GM23338 (cell line): ENCODE results near the gene OR10T2. TPM values are rescaled to one million over a fixed set of nuclear protein-coding genes. Genes with fewer than 3 reads are reported as not detected.

Experiments
- ATAC-seq: fragments of 200-7000 bp; cut with Tn5 transposase; 3 replicates; pipeline ENCODE4 v1.9.1; 2020
- DNase-seq: peaks from one replicate; pipeline ENCODE4 v3.0.0-alpha.2; 2015; ENCODE audit warnings: low spot score
- H2AFZ ChIP-seq: fragments of 200-600 bp; sonication (generic); 2 replicates; pipeline ENCODE4 v1.8.0; 2016; ENCODE audit warnings: antibody characterized with exemption, mild to moderate bottlenecking, moderate library complexity
- H3F3A ChIP-seq: fragments of 200-600 bp; sonication (generic); replicated peaks from 2 replicates; pipeline ENCODE4 v1.8.0; 2017; ENCODE audit warnings: antibody characterized with exemption, mixed run types, low read depth
- H3K27ac ChIP-seq: fragments of 200-600 bp; sonication (generic); 2 replicates; pipeline ENCODE4 v1.6.1; 2016; ENCODE audit warnings: low read depth
- H3K27me3 ChIP-seq: fragments of 200-600 bp; sonication (generic); 2 replicates; pipeline ENCODE4 v1.8.0; 2016; ENCODE audit warnings: mild to moderate bottlenecking, mixed run types, moderate library complexity; ENCODE audit not compliant: insufficient read depth
- H3K36me3 ChIP-seq: fragments of 200-600 bp; sonication (generic); 2 replicates; pipeline ENCODE4 v1.8.0; 2016; ENCODE audit warnings: mild to moderate bottlenecking; ENCODE audit not compliant: insufficient read depth
- H3K4me1 ChIP-seq: fragments of 200-600 bp; sonication (generic); 2 replicates; pipeline ENCODE4 v1.8.0; 2016; ENCODE audit warnings: mild to moderate bottlenecking, moderate library complexity; ENCODE audit not compliant: insufficient read depth
- H3K4me2 ChIP-seq: fragments of 200-600 bp; sonication (generic); 2 replicates; pipeline ENCODE4 v1.7.1; 2017; ENCODE audit warnings: mixed run types
- H3K4me3 ChIP-seq: fragments of 200-600 bp; sonication (generic); 2 replicates; pipeline ENCODE4 v1.6.1; 2016; ENCODE audit warnings: mixed run types
- H3K79me2 ChIP-seq: fragments of 200-600 bp; sonication (generic); replicated peaks from 2 replicates; pipeline ENCODE4 v1.8.0; 2017; ENCODE audit warnings: mild to moderate bottlenecking; ENCODE audit not compliant: insufficient read depth
- H3K9me2 ChIP-seq: fragments of 200-600 bp; sonication (generic); 2 replicates; pipeline ENCODE4 v1.8.0; 2017; ENCODE audit not compliant: insufficient read depth
- H4K20me1 ChIP-seq: fragments of 200-600 bp; sonication (generic); replicated peaks from 2 replicates; pipeline ENCODE4 v1.8.0; 2017; ENCODE audit warnings: mild to moderate bottlenecking; ENCODE audit not compliant: insufficient read depth
- H3K27ac Mint-ChIP-seq: 2 replicates; pipeline ENCODE4 v1.8.0; 2020; ENCODE audit warnings: inconsistent platforms, mild to moderate bottlenecking, moderate library complexity, mixed read lengths
- H3K27me3 Mint-ChIP-seq: 3 replicates; pipeline ENCODE4 v1.8.0; 2022; ENCODE audit warnings: low read depth, mild to moderate bottlenecking, moderate library complexity, mixed read lengths, inconsistent platforms; ENCODE audit not compliant: insufficient read depth, poor library complexity
- H3K36me3 Mint-ChIP-seq: 3 replicates; pipeline ENCODE4 v1.8.0; 2021; ENCODE audit warnings: low read depth, mild to moderate bottlenecking, inconsistent platforms, moderate library complexity, mixed read lengths
- H3K4me1 Mint-ChIP-seq: 3 replicates; pipeline ENCODE4 v1.8.0; 2020; ENCODE audit warnings: mild to moderate bottlenecking, inconsistent platforms, mixed read lengths
- H3K4me3 Mint-ChIP-seq: 3 replicates; pipeline ENCODE4 v1.8.0; 2021; ENCODE audit warnings: moderate library complexity, mild to moderate bottlenecking, inconsistent platforms, mixed read lengths
- H3K9me3 Mint-ChIP-seq: 3 replicates; pipeline ENCODE4 v1.8.0; 2020; ENCODE audit warnings: moderate library complexity, mild to moderate bottlenecking, inconsistent platforms, mixed read lengths
- CREB1 ChIP-seq: fragments of 250-450 bp; sonication (Bioruptor Pico); IDR thresholded peaks from 2 replicates; pipeline ENCODE4 v1.5.0; 2020; ENCODE audit warnings: low read depth, mild to moderate bottlenecking, moderate library complexity
- CTCF ChIP-seq, 2 experiments: fragments of 200-600 bp in 1 of 2; sonication (generic) in 1 of 2; conservative IDR thresholded peaks; 2 replicates each; pipeline versions ENCODE4 v1.5.1 to v1.6.1; 2016 to 2017; ENCODE audit warnings: antibody characterized with exemption in 2 of 2, low read depth in 2 of 2, mild to moderate bottlenecking in 2 of 2, moderate library complexity in 1 of 2
- EZH2 ChIP-seq: fragments of 200-600 bp; sonication (generic); IDR thresholded peaks from one replicate; pipeline ENCODE4 v1.8.0; 2017; ENCODE audit warnings: antibody characterized with exemption, mild to moderate bottlenecking, low read depth; ENCODE audit not compliant: unreplicated experiment
- EZH2phosphoT487 ChIP-seq: fragments of 200-600 bp; sonication (generic); IDR thresholded peaks from one replicate; pipeline ENCODE4 v1.8.1; 2018; ENCODE audit warnings: antibody characterized with exemption; ENCODE audit not compliant: unreplicated experiment
- JUNB ChIP-seq: IDR thresholded peaks from one replicate; pipeline ENCODE4 v1.6.1; 2016; ENCODE audit warnings: antibody characterized with exemption; ENCODE audit not compliant: unreplicated experiment
- NANOG ChIP-seq: IDR thresholded peaks from 2 replicates; pipeline ENCODE4 v1.6.1; 2016; ENCODE audit warnings: antibody characterized with exemption, borderline replicate concordance
- STAT1 ChIP-seq: IDR thresholded peaks from one replicate; pipeline ENCODE4 v1.6.1; 2016; ENCODE audit warnings: antibody characterized with exemption; ENCODE audit not compliant: unreplicated experiment
- ZNF331 ChIP-seq: fragments of 250-450 bp; sonication (Bioruptor Pico); IDR thresholded peaks from 2 replicates; pipeline ENCODE4 v1.5.0; 2020; ENCODE audit warnings: low read depth, mild to moderate bottlenecking, moderate library complexity
- polyA plus RNA-seq: library from polyadenylated mRNA; unstranded; fragments of >200 nt; fragmentation: Nextera tagmentation; extraction: Ambion mirVana; gene quantifications from 2 replicates; pipeline ENCODE4 v1.2.1, GENCODE V29; 2016
- total RNA-seq: library from RNA; depleted of rRNA; stranded (reverse); fragments of >200 nt; shearing (Covaris generic); gene quantifications from 2 replicates; pipeline ENCODE4 v1.2.3, GENCODE V29; 2014
- TF ChIP-seq, protein P1 (sequence below): IDR thresholded peaks from 2 replicates; pipeline ENCODE4 v1.6.1; 2016; ENCODE audit warnings: antibody characterized with exemption
- TF ChIP-seq, protein P2 (sequence below): fragments of 250-450 bp; sonication (Bioruptor Pico); IDR thresholded peaks from 2 replicates; pipeline ENCODE4 v1.5.0; 2020; ENCODE audit warnings: mild to moderate bottlenecking, moderate library complexity

The OR10T2 gene
- total and polyA plus RNA-seq, 2 experiments from 2014 or later = not detected

DNA sequence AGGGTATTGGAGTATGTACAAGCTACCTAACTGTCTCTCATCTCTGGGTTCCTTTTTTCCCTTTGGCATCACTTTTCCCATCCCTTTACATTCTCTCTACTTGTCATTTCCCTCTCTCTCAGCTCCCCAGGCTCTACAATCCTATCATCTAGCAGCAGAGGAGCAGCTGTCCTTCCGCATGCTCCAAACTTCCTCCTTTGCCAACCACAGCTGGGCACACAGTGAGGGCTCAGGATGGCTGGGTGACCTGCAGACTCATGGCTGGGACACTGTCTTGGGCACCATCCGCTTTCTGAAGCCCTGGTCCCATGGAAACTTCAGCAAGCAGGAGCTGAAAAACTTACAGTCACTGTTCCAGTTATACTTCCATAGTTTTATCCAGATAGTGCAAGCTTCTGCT is 45.0 kb downstream of the OR10T2 start:
- Mint-ChIP-seq H3K4me3 (no peak overlapping the region), H3K27ac (no peak overlapping the region), H3K4me1 (peaks cover 10% of the 10 kb centered on the region; the same call in 2 of the 3 replicates), H3K27me3 (peaks cover 2% of the 10 kb centered on the region), H3K9me3 (no peaks in the 10 kb centered on the region; the same call in 2 of the 3 replicates), H3K36me3 (no peaks in the 10 kb centered on the region)
- H2AFZ ChIP-seq = no peak overlapping the region
- H3K36me3 ChIP-seq = no peaks in the 10 kb centered on the region
- H3K27me3 ChIP-seq = no peaks in the 10 kb centered on the region
- ATAC-seq (no peak), DNase-seq (no peak)
- no peaks in the 10 kb centered on the region for H4K20me1 ChIP-seq
- TF ChIP-seq, protein P1, sequence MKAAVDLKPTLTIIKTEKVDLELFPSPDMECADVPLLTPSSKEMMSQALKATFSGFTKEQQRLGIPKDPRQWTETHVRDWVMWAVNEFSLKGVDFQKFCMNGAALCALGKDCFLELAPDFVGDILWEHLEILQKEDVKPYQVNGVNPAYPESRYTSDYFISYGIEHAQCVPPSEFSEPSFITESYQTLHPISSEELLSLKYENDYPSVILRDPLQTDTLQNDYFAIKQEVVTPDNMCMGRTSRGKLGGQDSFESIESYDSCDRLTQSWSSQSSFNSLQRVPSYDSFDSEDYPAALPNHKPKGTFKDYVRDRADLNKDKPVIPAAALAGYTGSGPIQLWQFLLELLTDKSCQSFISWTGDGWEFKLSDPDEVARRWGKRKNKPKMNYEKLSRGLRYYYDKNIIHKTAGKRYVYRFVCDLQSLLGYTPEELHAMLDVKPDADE = no peak
- TF ChIP-seq EZH2phosphoT487 (no peak), CREB1 (CRISPR knock-in tag) (no peak), EZH2 (no peak), STAT1 (no peak)
- 0 out of 2 replicates have a peak, but pooled peaks cover 4% of the 10 kb centered on the region for H3K9me2 ChIP-seq
- no peaks in the 10 kb centered on the region for H3F3A ChIP-seq
- no peak overlapping the region for H3K4me3 ChIP-seq
- H3K79me2 ChIP-seq = no peaks in the 10 kb centered on the region
- H3K4me2 ChIP-seq = no peak overlapping the region
- H3K4me1 ChIP-seq = peaks cover 7% of the 10 kb centered on the region; the same call in 1 of the 2 replicates
- no peak overlapping the region for H3K27ac ChIP-seq

DNA sequence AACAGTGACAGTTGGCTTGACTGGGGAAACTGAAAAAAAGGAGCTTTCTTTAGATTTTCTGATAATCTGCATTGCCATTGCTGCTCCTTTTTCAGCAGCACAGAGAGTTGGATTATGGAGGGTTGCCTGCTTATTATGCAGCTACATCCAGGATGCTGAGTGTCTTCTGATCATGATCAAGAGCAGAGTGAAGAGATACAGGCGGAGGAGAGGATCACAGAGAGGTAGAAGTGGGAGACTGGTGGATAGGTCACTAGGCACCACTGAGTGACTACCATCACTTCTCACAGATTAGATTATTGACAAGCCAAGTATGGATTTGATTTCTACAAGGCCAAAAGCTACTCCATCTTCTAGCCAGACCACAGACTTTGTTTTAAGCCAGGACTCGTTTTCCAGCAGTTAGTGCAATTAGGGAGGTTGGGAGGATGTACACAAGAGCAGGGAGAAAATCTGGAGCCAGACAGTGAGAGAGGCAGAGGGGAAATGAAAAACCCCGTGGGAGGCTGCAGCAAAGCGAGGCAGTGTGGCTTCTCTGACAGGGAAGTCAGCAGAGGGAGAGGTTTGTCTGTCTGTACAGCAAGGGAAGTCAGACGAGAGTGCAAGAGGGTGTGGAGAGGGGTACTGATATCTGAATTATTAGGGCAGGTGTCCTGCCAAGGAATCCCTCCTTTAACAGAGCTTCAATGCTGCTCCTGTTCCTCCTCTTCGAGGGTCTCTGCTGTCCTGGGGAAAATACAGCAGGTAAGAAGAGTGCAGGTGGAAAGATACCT is 45.8 kb downstream of the OR10T2 start, which contains the start of gene CD1E:
Gene CD1E, plus strand, starts transcription at position 592 of the 773 bp plus-strand sequence. Its CDS starts 95 bp downstream, at position 687.
- Mint-ChIP-seq H3K4me1 (peaks cover 10% of the 10 kb centered on the region; the same call in 2 of the 3 replicates), H3K27me3 (peaks cover 2% of the 10 kb centered on the region), H3K4me3 (no peak within 1 kb of the TSS), H3K36me3 (no peaks in the 10 kb centered on the region), H3K27ac (no peak within 1 kb of the TSS), H3K9me3 (peaks cover 2% of the 10 kb centered on the region; the same call in 2 of the 3 replicates)
- Histone ChIP-seq H3K9me2 (0 out of 2 replicates have a peak, but pooled peaks cover 4% of the 10 kb centered on the region), H3K36me3 (no peaks in the 10 kb centered on the region), H3K79me2 (no peaks in the 10 kb centered on the region), H4K20me1 (no peaks in the 10 kb centered on the region), H2AFZ (no peak within 1 kb of the TSS), H3F3A (no peaks in the 10 kb centered on the region), H3K27me3 (no peaks in the 10 kb centered on the region), H3K4me1 (peaks cover 7% of the 10 kb centered on the region; the same call in 1 of the 2 replicates), H3K4me3 (no peak within 1 kb of the TSS), H3K27ac (no peak within 1 kb of the TSS), H3K4me2 (no peak within 1 kb of the TSS)
- ATAC-seq (no peak), DNase-seq (no peak)
- TF ChIP-seq CTCF (conservative IDR thresholded peaks at IDR 0.05; ENCODE audit: low read depth in 2 of 2) (no peak), ZNF331 (CRISPR knock-in tag) (no peak), CREB1 (CRISPR knock-in tag) (no peak), EZH2phosphoT487 (no peak), JUNB (no peak), NANOG (no peak)
- TF ChIP-seq, protein P2, sequence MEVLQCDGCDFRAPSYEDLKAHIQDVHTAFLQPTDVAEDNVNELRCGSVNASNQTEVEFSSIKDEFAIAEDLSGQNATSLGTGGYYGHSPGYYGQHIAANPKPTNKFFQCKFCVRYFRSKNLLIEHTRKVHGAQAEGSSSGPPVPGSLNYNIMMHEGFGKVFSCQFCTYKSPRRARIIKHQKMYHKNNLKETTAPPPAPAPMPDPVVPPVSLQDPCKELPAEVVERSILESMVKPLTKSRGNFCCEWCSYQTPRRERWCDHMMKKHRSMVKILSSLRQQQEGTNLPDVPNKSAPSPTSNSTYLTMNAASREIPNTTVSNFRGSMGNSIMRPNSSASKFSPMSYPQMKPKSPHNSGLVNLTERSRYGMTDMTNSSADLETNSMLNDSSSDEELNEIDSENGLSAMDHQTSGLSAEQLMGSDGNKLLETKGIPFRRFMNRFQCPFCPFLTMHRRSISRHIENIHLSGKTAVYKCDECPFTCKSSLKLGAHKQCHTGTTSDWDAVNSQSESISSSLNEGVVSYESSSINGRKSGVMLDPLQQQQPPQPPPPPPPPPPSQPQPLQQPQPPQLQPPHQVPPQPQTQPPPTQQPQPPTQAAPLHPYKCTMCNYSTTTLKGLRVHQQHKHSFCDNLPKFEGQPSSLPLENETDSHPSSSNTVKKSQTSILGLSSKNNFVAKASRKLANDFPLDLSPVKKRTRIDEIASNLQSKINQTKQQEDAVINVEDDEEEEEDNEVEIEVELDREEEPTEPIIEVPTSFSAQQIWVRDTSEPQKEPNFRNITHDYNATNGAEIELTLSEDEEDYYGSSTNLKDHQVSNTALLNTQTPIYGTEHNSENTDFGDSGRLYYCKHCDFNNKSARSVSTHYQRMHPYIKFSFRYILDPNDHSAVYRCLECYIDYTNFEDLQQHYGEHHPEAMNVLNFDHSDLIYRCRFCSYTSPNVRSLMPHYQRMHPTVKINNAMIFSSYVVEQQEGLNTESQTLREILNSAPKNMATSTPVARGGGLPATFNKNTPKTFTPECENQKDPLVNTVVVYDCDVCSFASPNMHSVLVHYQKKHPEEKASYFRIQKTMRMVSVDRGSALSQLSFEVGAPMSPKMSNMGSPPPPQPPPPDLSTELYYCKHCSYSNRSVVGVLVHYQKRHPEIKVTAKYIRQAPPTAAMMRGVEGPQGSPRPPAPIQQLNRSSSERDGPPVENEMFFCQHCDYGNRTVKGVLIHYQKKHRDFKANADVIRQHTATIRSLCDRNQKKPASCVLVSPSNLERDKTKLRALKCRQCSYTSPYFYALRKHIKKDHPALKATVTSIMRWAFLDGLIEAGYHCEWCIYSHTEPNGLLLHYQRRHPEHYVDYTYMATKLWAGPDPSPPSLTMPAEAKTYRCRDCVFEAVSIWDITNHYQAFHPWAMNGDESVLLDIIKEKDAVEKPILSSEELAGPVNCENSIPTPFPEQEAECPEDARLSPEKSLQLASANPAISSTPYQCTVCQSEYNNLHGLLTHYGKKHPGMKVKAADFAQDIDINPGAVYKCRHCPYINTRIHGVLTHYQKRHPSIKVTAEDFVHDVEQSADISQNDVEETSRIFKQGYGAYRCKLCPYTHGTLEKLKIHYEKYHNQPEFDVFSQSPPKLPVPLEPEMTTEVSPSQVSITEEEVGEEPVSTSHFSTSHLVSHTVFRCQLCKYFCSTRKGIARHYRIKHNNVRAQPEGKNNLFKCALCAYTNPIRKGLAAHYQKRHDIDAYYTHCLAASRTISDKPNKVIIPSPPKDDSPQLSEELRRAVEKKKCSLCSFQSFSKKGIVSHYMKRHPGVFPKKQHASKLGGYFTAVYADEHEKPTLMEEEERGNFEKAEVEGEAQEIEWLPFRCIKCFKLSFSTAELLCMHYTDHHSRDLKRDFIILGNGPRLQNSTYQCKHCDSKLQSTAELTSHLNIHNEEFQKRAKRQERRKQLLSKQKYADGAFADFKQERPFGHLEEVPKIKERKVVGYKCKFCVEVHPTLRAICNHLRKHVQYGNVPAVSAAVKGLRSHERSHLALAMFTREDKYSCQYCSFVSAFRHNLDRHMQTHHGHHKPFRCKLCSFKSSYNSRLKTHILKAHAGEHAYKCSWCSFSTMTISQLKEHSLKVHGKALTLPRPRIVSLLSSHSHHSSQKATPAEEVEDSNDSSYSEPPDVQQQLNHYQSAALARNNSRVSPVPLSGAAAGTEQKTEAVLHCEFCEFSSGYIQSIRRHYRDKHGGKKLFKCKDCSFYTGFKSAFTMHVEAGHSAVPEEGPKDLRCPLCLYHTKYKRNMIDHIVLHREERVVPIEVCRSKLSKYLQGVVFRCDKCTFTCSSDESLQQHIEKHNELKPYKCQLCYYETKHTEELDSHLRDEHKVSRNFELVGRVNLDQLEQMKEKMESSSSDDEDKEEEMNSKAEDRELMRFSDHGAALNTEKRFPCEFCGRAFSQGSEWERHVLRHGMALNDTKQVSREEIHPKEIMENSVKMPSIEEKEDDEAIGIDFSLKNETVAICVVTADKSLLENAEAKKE (CRISPR knock-in tag) = no peak
- TF ChIP-seq, protein P1 = no peak
